Measurements from ENCODE around the gene TNFAIP8. TPM values are rescaled to one million over a fixed set of nuclear protein-coding genes. Genes with fewer than 3 reads are reported as not detected.
A peak's percentile ranks its signal among the peaks of the same experiment; 100 is the strongest.

The TNFAIP8 gene
- total RNA-seq, 3 donors from 2014 or later (not counting 1 experiment from before 2014, with no cell fraction given), result 47.6 to 87.5 (median 76.3) TPM

- Mint-ChIP-seq H3K4me1 (peaks cover 89% of the 10 kb centered on the region in 2 donors), H3K27ac (peak overlapping the region; percentile 55 to 79), H3K27me3 (ENCODE audit: low read depth in 2 of 2) (no peaks in the 10 kb centered on the region), H3K36me3 (no peaks in the 10 kb centered on the region), H3K9me3 (no peaks in the 10 kb centered on the region), H3K4me3 (peak overlapping the region; percentile 22)
- WGBS (ENCODE audit: insufficient coverage), result 72% methylated on average over 2 of the region's 6 CpGs
- intact Hi-C loops (cut with micrococcal nuclease), result loop anchor here (5.0 kb wide), 1 partner anchor 41 kb away; no protein-coding TSS in a partner anchor
- ATAC-seq (no peak), DNase-seq (no peak)
- Histone ChIP-seq H3K4me3 (ENCODE audit: low read length) (peak overlapping the region; percentile 50), H3K9me3 (ENCODE audit: control insufficient read depth, insufficient read depth, low read length) (no peaks in the 10 kb centered on the region), H3K27ac (ENCODE audit: low read length) (peak overlapping the region; percentile 64), H3K36me3 (ENCODE audit: control insufficient read depth, insufficient read depth, low read length) (no peaks in the 10 kb centered on the region), H3K27me3 (ENCODE audit: control insufficient read depth, insufficient read depth, low read length) (no peaks in the 10 kb centered on the region), H3K4me1 (ENCODE audit: control insufficient read depth, insufficient read depth, low read length) (peaks cover 52% of the 10 kb centered on the region)
- no peak for TF ChIP-seq CTCF (IDR thresholded peaks at IDR 0.05)
Measured at GRCh38 chr5:119357808-119358529, 2.1 kb downstream of the TNFAIP8 start.

GRCh38 chr5:119358530-119358900, 2.7 kb downstream of the TNFAIP8 start:
- Mint-ChIP-seq H3K4me1 (peaks cover 89% of the 10 kb centered on the region in 2 donors), H3K36me3 (no peaks in the 10 kb centered on the region), H3K27me3 (ENCODE audit: low read depth in 2 of 2) (no peaks in the 10 kb centered on the region), H3K27ac (peak overlapping the region; percentile 58 to 79), H3K9me3 (no peaks in the 10 kb centered on the region), H3K4me3 (no peak overlapping the region)
- peak overlapping the region; percentile 21 for H3K27ac ChIP-seq (ENCODE audit: low read length)
- DNase-seq, result no peak
- ATAC-seq, result no peak
- peaks cover 53% of the 10 kb centered on the region for H3K4me1 ChIP-seq (ENCODE audit: control insufficient read depth, insufficient read depth, low read length)
- H3K9me3 ChIP-seq (ENCODE audit: control insufficient read depth, insufficient read depth, low read length), result no peaks in the 10 kb centered on the region
- H3K36me3 ChIP-seq (ENCODE audit: control insufficient read depth, insufficient read depth, low read length), result no peaks in the 10 kb centered on the region
- intact Hi-C loops (cut with micrococcal nuclease), result loop anchor here (5.0 kb wide), 1 partner anchor 41 kb away; no protein-coding TSS in a partner anchor
- no peak for TF ChIP-seq CTCF (IDR thresholded peaks at IDR 0.05)
- 62% methylated on average over 2 of the region's 2 CpGs for WGBS (ENCODE audit: insufficient coverage)
- no peak overlapping the region for H3K4me3 ChIP-seq (ENCODE audit: low read length)
- no peaks in the 10 kb centered on the region for H3K27me3 ChIP-seq (ENCODE audit: control insufficient read depth, insufficient read depth, low read length)

- no peaks in the 10 kb centered on the region for H3K27me3 Mint-ChIP-seq (ENCODE audit: low read depth in 2 of 2)
- H3K4me3 ChIP-seq (ENCODE audit: low read length), result no peak overlapping the region
- H3K4me1 ChIP-seq (ENCODE audit: control insufficient read depth, insufficient read depth, low read length), result peaks cover 54% of the 10 kb centered on the region
- H3K4me1 Mint-ChIP-seq, result peaks cover 88 to 89% of the 10 kb centered on the region in 2 donors
- WGBS (ENCODE audit: insufficient coverage), result 81% methylated on average over 5 of the region's 7 CpGs
- H3K4me3 Mint-ChIP-seq, result peak overlapping the region; percentile 13
- peak overlapping the region; percentile 58 to 79 for H3K27ac Mint-ChIP-seq
- no peaks in the 10 kb centered on the region for H3K36me3 Mint-ChIP-seq
- TF ChIP-seq CTCF (IDR thresholded peaks at IDR 0.05), result no peak
- intact Hi-C loops (cut with micrococcal nuclease), result loop anchor here (5.0 kb wide), 1 partner anchor 42 kb away; no protein-coding TSS in a partner anchor
- no peaks in the 10 kb centered on the region for H3K9me3 ChIP-seq (ENCODE audit: control insufficient read depth, insufficient read depth, low read length)
- H3K36me3 ChIP-seq (ENCODE audit: control insufficient read depth, insufficient read depth, low read length), result no peaks in the 10 kb centered on the region
- ATAC-seq (no peak), DNase-seq (no peak)
- H3K27ac ChIP-seq (ENCODE audit: low read length), result peak overlapping the region; percentile 21
- no peaks in the 10 kb centered on the region for H3K27me3 ChIP-seq (ENCODE audit: control insufficient read depth, insufficient read depth, low read length)
- no peaks in the 10 kb centered on the region for H3K9me3 Mint-ChIP-seq
Measured at GRCh38 chr5:119358901-119359603, 3.2 kb downstream of the TNFAIP8 start.

Data from natural killer cell (primary cell).